ENCODE data around the gene ELAVL1. TPM values are rescaled to one million over a fixed set of nuclear protein-coding genes. Genes with fewer than 3 reads are reported as not detected.

The ELAVL1 gene
- total and polyA plus RNA-seq, 4 experiments from 2014 or later, result 54.2 to 57.8 (median 55.5) TPM

- Histone ChIP-seq H3K9me3 (ENCODE audit: control insufficient read depth in 1 of 2, low read length in 2 of 2) (no peaks in the 10 kb centered on the region), H3K27ac (ENCODE audit: low read depth, low read length) (no peak overlapping the region), H3K36me3 (ENCODE audit: insufficient read depth, low read length) (peaks cover 59% of the 10 kb centered on the region), H3K27me3 (ENCODE audit: insufficient read depth, low read length) (no peaks in the 10 kb centered on the region), H3K4me1 (ENCODE audit: insufficient read depth, low read length) (no peaks in the 10 kb centered on the region), H3K4me3 (ENCODE audit: low read length in 2 of 2) (no peak overlapping the region)
- Mint-ChIP-seq H3K9me3 (no peaks in the 10 kb centered on the region), H3K27ac (no peak overlapping the region), H3K4me1 (no peaks in the 10 kb centered on the region), H3K27me3 (no peaks in the 10 kb centered on the region), H3K4me3 (no peak overlapping the region), H3K36me3 (peaks cover 2 to 50% of the 10 kb centered on the region in 2 donors)
- ChIA-PET CTCF (ENCODE audit: partially characterized antibody) (no interaction called here), POLR2A (ENCODE audit: partially characterized antibody) (no interaction called here)
- intact Hi-C loops (cut with micrococcal nuclease), result no loop called here
- DNase-seq, result no peak
These were observed 28.3 kb downstream of the ELAVL1 start for GRCh38 chr19:7977021-7977722.

- Mint-ChIP-seq H3K9me3 (no peaks in the 10 kb centered on the region), H3K27ac (no peak overlapping the region), H3K4me3 (no peak overlapping the region), H3K27me3 (no peaks in the 10 kb centered on the region), H3K36me3 (peaks cover 0 to 49% of the 10 kb centered on the region in 2 donors), H3K4me1 (no peaks in the 10 kb centered on the region)
- ChIA-PET POLR2A (ENCODE audit: partially characterized antibody) (interaction anchor here (0.6 kb wide), 1 partner anchor 9 kb away, joined by 3 read pairs; no protein-coding TSS in a partner anchor), CTCF (ENCODE audit: partially characterized antibody) (no interaction called here)
- no peak overlapping the region for H3K27ac ChIP-seq (ENCODE audit: low read depth, low read length)
- no peak overlapping the region for H3K4me3 ChIP-seq (ENCODE audit: low read length in 2 of 2)
- H3K9me3 ChIP-seq (ENCODE audit: control insufficient read depth in 1 of 2, low read length in 2 of 2), result no peaks in the 10 kb centered on the region
- DNase-seq, result no peak
- no peaks in the 10 kb centered on the region for H3K4me1 ChIP-seq (ENCODE audit: insufficient read depth, low read length)
- intact Hi-C loops (cut with micrococcal nuclease), result no loop called here
- peaks cover 62% of the 10 kb centered on the region for H3K36me3 ChIP-seq (ENCODE audit: insufficient read depth, low read length)
- H3K27me3 ChIP-seq (ENCODE audit: insufficient read depth, low read length), result no peaks in the 10 kb centered on the region
These were observed 29.0 kb downstream of the ELAVL1 start for GRCh38 chr19:7976461-7976860.

GRCh38 chr19:7975037-7975436, 30.4 kb downstream of the ELAVL1 start:
- ChIA-PET POLR2A (ENCODE audit: partially characterized antibody) (no interaction called here), CTCF (ENCODE audit: partially characterized antibody) (interaction anchor here (2.2 kb wide), 1 partner anchor 28 kb away, joined by 5 read pairs; no protein-coding TSS in a partner anchor)
- Mint-ChIP-seq H3K4me1 (no peaks in the 10 kb centered on the region), H3K27ac (no peak overlapping the region), H3K4me3 (no peak overlapping the region), H3K27me3 (no peaks in the 10 kb centered on the region), H3K36me3 (peaks cover 0 to 46% of the 10 kb centered on the region in 2 donors), H3K9me3 (no peaks in the 10 kb centered on the region)
- H3K36me3 ChIP-seq (ENCODE audit: insufficient read depth, low read length), result peaks cover 52% of the 10 kb centered on the region
- H3K9me3 ChIP-seq (ENCODE audit: control insufficient read depth in 1 of 2, low read length in 2 of 2), result no peaks in the 10 kb centered on the region
- no peaks in the 10 kb centered on the region for H3K27me3 ChIP-seq (ENCODE audit: insufficient read depth, low read length)
- H3K4me1 ChIP-seq (ENCODE audit: insufficient read depth, low read length), result no peaks in the 10 kb centered on the region
- H3K27ac ChIP-seq (ENCODE audit: low read depth, low read length), result no peak overlapping the region
- H3K4me3 ChIP-seq (ENCODE audit: low read length in 2 of 2), result no peak overlapping the region
- intact Hi-C loops (cut with micrococcal nuclease), result no loop called here
- DNase-seq, result no peak

- Histone ChIP-seq H3K4me3 (ENCODE audit: low read length in 2 of 2) (no peak overlapping the region), H3K27me3 (ENCODE audit: insufficient read depth, low read length) (no peaks in the 10 kb centered on the region), H3K36me3 (ENCODE audit: insufficient read depth, low read length) (peaks cover 45% of the 10 kb centered on the region), H3K9me3 (ENCODE audit: control insufficient read depth in 1 of 2, low read length in 2 of 2) (no peaks in the 10 kb centered on the region), H3K27ac (ENCODE audit: low read depth, low read length) (no peak overlapping the region), H3K4me1 (ENCODE audit: insufficient read depth, low read length) (no peaks in the 10 kb centered on the region)
- H3K27ac Mint-ChIP-seq, result no peak overlapping the region
- ChIA-PET CTCF (ENCODE audit: partially characterized antibody) (interaction anchor here (2.2 kb wide), 1 partner anchor 29 kb away, joined by 5 read pairs; no protein-coding TSS in a partner anchor), POLR2A (ENCODE audit: partially characterized antibody) (no interaction called here)
- no peaks in the 10 kb centered on the region for H3K27me3 Mint-ChIP-seq
- intact Hi-C loops (cut with micrococcal nuclease), result no loop called here
- no peak for DNase-seq
- no peak overlapping the region for H3K4me3 Mint-ChIP-seq
- H3K4me1 Mint-ChIP-seq, result no peaks in the 10 kb centered on the region
- H3K9me3 Mint-ChIP-seq, result no peaks in the 10 kb centered on the region
- H3K36me3 Mint-ChIP-seq, result peaks cover 0 to 39% of the 10 kb centered on the region in 2 donors
These were observed 31.6 kb downstream of the ELAVL1 start for GRCh38 chr19:7973883-7974282.

- H3K27ac ChIP-seq (ENCODE audit: low read depth, low read length), result no peak overlapping the region
- H3K36me3 ChIP-seq (ENCODE audit: insufficient read depth, low read length), result peaks cover 33% of the 10 kb centered on the region
- no peaks in the 10 kb centered on the region for H3K9me3 ChIP-seq (ENCODE audit: control insufficient read depth in 1 of 2, low read length in 2 of 2)
- no peak for DNase-seq
- POLR2A ChIA-PET (ENCODE audit: partially characterized antibody), result no interaction called here
- H3K4me3 ChIP-seq (ENCODE audit: low read length in 2 of 2), result no peak overlapping the region
- no peaks in the 10 kb centered on the region for H3K9me3 Mint-ChIP-seq
- H3K4me1 Mint-ChIP-seq, result no peaks in the 10 kb centered on the region
- intact Hi-C loops (cut with micrococcal nuclease), result no loop called here
- no peaks in the 10 kb centered on the region for H3K27me3 ChIP-seq (ENCODE audit: insufficient read depth, low read length)
- no peaks in the 10 kb centered on the region for H3K27me3 Mint-ChIP-seq
- H3K4me3 Mint-ChIP-seq, result no peak overlapping the region
- no peaks in the 10 kb centered on the region for H3K4me1 ChIP-seq (ENCODE audit: insufficient read depth, low read length)
- no peak overlapping the region for H3K27ac Mint-ChIP-seq
- H3K36me3 Mint-ChIP-seq, result peaks cover 6 to 47% of the 10 kb centered on the region in 2 donors
- CTCF ChIA-PET (ENCODE audit: partially characterized antibody), result interaction anchor here (1.3 to 2.5 kb wide), 3 partner anchors 28 to 30 kb away, joined by 5 to 8 read pairs (median 7); partner anchors contain the start of gene TIMM44
These were observed 33.6 kb downstream of the ELAVL1 start for GRCh38 chr19:7971553-7972520.

- Mint-ChIP-seq H3K27me3 (no peaks in the 10 kb centered on the region), H3K36me3 (peaks cover 9 to 50% of the 10 kb centered on the region in 2 donors), H3K27ac (peak overlapping the region in 2 of 7 donors; percentile 17 to 68), H3K4me1 (peaks cover 0 to 2% (median 0%) of the 10 kb centered on the region in 4 donors), H3K9me3 (no peaks in the 10 kb centered on the region), H3K4me3 (no peak overlapping the region)
- Histone ChIP-seq H3K4me1 (ENCODE audit: insufficient read depth, low read length) (no peaks in the 10 kb centered on the region), H3K9me3 (ENCODE audit: control insufficient read depth in 1 of 2, low read length in 2 of 2) (no peaks in the 10 kb centered on the region), H3K27me3 (ENCODE audit: insufficient read depth, low read length) (no peaks in the 10 kb centered on the region), H3K4me3 (ENCODE audit: low read length in 2 of 2) (no peak overlapping the region), H3K36me3 (ENCODE audit: insufficient read depth, low read length) (peaks cover 40% of the 10 kb centered on the region), H3K27ac (ENCODE audit: low read depth, low read length) (no peak overlapping the region)
- DNase-seq, result peak in 2 of 5 donors; percentile 8 to 12
- intact Hi-C loops (cut with micrococcal nuclease), result no loop called here
- POLR2A ChIA-PET (ENCODE audit: partially characterized antibody), result no interaction called here
- CTCF ChIA-PET (ENCODE audit: partially characterized antibody), result interaction anchor here (0.9 to 2.5 kb wide), 5 partner anchors 26 to 31 kb away, joined by 3 to 8 read pairs (median 5); partner anchors contain the start of gene TIMM44
These were observed 34.6 kb downstream of the ELAVL1 start for GRCh38 chr19:7970716-7971448.
